Activated CD4-positive, alpha-beta T cell treated with anti-CD3 and anti-CD28 coated beads, Interleukin-2, amount 50 U/mL, for 1 hour (primary cell): ENCODE measurements around the gene KLHL21.
"Not testable (repeated sequence)": the region's sequence is repeated elsewhere in the genome, so short reads cannot be mapped to it uniquely, and the experiment has no call there.

Source experiments
- DNase-seq: peaks from one replicate; pipeline ENCODE4 v3.0.0-alpha.2; 2020

Gene KLHL21

GRCh38 chr1:6624710-6625583 lies 22.3 kb upstream of the KLHL21 start, which contains the start of gene THAP3:
Gene THAP3, plus strand, starts transcription at chr1:6624868. Its CDS starts 351 bp downstream, at chr1:6625219.
- DNase-seq: peak; percentile 93

GRCh38 chr1:6623269-6623965 lies 20.7 kb upstream of the KLHL21 start:
- DNase-seq: no peak

- DNase-seq: no peak
Observed at GRCh38 chr1:6622396-6623152, 19.9 kb upstream of the KLHL21 start.

GRCh38 chr1:6621429-6622391 lies 19.0 kb upstream of the KLHL21 start:
- DNase-seq: no peak

GRCh38 chr1:6619045-6619444 lies 16.4 kb upstream of the KLHL21 start:
- DNase-seq: no peak

- no peak for DNase-seq
Observed at GRCh38 chr1:6614929-6615785, 12.5 kb upstream of the KLHL21 start.

- peak; percentile 41 for DNase-seq
Observed at GRCh38 chr1:6614019-6614928, 11.6 kb upstream of the KLHL21 start.

- DNase-seq: peak; percentile 99
Observed at GRCh38 chr1:6613361-6614018, 10.8 kb upstream of the KLHL21 start, which contains the start of gene PHF13. Gene PHF13, plus strand, starts transcription at chr1:6613731. Its CDS starts 336 bp downstream, at chr1:6614067.

- no peak for DNase-seq
Observed at GRCh38 chr1:6612641-6613360, 10.1 kb upstream of the KLHL21 start.

GRCh38 chr1:6603915-6604558 lies 1.4 kb upstream of the KLHL21 start:
- no peak for DNase-seq

GRCh38 chr1:6603238-6603914 lies 707 bp upstream of the KLHL21 start:
- peak; percentile 54 for DNase-seq

GRCh38 chr1:6601923-6602668 lies 573 bp downstream of the KLHL21 start:
- DNase-seq: no peak

- peak; percentile 67 for DNase-seq
Observed at GRCh38 chr1:6601049-6601922, 1.4 kb downstream of the KLHL21 start.

GRCh38 chr1:6600410-6601048 lies 2.1 kb downstream of the KLHL21 start:
- DNase-seq: no peak

- DNase-seq: not testable (repeated sequence)
Observed at GRCh38 chr1:6599991-6600390, 2.7 kb downstream of the KLHL21 start.
